Measurements from ENCODE around the gene CD200R1L.
"Not testable (repeated sequence)": the region's sequence is repeated elsewhere in the genome, so short reads cannot be mapped to it uniquely, and the experiment has no call there.

The CD200R1L gene, protein sequence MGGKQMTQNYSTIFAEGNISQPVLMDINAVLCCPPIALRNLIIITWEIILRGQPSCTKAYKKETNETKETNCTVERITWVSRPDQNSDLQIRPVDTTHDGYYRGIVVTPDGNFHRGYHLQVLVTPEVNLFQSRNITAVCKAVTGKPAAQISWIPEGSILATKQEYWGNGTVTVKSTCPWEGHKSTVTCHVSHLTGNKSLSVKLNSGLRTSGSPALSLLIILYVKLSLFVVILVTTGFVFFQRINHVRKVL

DNA sequence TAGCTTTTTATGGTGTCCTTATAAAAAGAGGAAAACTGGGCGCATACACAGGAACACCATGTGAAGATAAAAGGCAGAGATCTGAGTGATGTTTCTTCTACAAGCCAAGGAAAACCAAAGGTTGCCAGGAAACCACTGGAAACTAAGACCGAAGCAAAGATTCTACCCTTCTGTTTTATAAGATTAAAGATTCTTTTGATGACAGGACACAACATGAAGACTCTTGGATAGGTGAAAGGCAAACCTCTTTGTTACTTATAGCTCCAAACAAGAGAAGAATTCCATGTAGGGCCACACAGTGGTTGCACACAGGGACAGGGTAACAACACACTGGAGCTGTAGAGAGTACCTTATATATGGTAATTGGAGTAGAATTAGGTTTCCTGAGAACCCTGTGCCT, at the start of gene CD200R1L:
CD200R1L (minus strand) TSS at position 101 of the 400 bp plus-strand sequence. CDS start 17,497 bp downstream, outside the sequence.
- no peak for DNase-seq (ENCODE audit: low read depth)

DNA sequence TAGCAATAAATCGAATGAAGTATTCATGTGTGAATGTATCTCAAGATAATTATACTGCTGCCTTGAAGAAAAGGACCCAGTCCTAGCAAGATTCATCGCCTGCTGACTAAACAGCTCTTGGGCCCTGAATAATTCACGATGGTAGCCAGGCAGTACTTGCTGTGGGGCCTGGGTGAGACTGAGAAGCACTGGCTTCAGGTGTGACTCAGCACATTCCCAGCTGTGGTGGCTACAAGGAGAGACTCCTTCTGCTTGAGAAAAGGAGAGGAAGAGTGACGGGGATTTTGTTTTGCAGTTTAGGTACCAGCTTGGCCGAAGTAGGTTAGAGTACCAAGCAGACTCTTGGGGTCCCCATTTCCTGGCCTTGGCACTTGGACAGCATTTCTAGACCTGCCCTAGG, 47.6 kb upstream of the CD200R1L start:
- DNase-seq (ENCODE audit: low read depth), result peak; percentile 20

DNA sequence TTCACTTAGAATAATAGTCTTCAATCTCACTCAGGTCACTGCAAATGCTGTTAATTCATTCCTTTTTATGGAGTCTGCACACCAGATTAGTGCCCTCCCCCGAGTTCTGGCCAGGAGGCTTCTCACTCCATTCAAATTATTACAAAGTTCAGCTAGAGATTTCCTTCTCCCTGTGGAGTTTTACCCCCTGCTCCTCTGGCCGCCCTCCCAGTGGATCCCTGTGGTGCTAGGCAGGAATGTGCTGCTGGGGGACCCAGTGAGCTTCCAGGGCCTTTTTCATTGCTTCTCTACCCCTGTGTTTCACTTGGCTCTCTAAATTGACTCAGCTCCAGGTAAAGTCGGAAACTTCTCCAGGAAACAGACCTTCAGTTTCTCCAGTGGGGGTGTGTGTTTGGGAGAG, 42.7 kb upstream of the CD200R1L start:
- peak; percentile 2 for DNase-seq (ENCODE audit: low read depth)

DNA sequence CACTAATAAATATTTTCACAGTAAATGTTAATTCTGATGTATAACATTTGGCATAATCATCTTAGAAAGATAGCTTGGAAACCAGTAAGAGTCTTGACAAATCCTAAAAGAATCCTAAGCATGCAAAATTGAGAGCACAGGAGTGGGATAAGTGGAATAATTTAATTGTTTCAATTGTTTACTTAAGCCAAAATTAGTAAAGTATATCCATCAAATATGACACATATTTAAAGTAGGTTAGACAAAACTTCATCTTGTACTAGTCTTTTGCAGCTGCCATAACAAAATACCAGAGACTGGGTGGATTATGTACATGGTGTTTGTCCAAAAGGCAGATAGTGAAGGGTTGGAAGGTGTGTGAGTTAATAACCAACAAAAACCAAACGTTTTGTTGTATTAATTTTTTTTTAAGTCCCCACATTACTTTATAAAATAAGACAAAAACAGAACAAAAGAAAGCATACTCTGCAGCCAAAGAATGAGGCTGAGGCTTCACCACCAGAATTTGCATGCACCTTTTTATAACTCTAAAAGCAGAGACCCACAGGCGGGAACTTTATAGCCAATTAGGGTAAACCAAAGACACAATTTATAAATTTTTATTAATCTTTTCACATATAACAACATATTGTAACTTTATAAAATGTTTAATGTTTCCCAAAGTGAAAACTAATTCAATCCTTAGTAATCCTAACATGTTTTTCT, 41.9 kb upstream of the CD200R1L start:
- peak; percentile 34 for DNase-seq (ENCODE audit: low read depth)

DNA sequence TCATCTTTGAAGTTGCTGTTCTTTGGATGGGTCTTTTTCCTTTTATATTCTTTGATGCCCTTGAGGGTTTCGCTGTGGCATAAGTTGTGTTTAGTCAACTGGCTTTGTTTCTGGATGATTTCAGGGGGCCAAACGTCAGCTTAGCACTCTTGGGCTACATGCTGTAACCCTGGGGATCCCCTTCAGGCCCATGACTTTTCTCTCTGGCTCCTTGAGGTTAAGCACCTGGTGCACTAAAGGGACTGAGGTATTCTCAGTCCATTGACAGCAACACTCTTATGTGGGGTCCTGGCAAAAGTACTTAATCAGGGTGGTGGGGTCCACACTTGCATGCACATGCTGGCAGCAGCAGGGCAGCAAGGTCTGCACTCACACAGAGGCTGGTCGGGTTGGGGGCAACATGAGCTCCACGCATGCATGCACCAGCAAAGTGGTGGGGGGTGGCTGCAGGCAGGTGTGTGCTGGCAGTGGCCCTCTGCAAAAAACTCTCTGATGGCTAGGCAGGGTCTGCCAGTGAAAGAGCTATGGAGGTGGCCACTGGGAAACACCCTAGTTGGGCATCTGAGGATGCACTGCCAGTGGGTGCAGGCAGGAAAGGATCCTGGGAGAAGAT, 38.1 kb upstream of the CD200R1L start:
- DNase-seq (ENCODE audit: low read depth), result no peak

DNA sequence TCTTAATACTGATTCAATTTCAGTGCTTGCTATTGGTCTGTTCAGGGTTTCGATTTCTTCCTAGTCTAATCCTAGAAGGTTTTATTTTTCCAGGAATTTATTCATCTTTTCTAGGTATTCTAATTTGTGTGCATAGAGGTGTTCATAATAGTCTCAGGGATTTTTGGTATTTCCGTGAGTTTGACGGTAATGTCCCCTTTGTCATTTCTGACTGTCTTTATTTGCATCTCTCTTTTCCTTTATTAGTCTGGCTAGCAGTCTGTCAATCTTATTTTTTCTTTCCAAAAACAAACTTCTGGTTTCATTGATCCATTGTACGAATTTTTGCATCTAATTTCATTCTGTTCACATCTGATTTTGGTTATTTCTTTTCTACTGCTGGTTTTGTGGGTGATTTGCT, 35.2 kb upstream of the CD200R1L start:
- no peak for DNase-seq (ENCODE audit: low read depth)

DNA sequence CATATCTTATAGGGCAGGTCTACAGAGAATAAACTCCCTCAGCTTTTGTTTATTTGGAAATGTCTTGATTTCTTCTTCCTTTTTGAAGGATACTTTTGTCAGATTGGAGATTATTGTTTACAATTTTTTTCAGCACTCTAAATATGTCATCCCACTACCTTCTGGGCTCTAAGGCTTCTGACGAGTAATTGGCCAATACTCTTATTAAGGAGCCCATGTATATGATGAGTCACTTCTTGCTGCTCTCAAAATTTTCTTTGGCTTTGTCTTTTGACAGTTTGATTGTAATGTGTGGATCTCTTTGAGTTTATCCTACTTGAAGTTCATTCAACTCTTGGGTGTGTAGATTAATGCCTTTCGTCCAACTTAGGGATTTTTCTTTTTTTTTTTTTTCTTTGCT, 28.9 kb upstream of the CD200R1L start:
- no peak for DNase-seq (ENCODE audit: low read depth)

DNA sequence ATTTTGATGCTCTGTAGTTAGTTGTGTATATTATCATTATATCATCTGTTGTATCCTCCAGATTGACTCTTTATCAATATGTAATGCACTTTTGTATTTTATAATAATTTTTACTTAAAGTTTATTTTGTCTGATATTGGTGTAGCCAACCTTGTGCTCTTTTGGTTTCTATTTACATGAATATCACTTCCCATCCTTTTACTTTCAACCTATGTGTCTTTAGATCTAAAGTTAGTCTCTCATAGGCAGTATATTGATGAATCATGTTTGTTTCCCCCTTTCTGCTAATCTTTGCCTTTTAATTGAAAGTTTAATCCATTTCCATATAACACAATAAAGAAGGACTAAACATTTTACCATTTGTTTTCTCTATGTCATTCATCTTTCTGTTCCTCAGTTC, 28.1 kb upstream of the CD200R1L start:
- DNase-seq (ENCODE audit: low read depth), result no peak

DNA sequence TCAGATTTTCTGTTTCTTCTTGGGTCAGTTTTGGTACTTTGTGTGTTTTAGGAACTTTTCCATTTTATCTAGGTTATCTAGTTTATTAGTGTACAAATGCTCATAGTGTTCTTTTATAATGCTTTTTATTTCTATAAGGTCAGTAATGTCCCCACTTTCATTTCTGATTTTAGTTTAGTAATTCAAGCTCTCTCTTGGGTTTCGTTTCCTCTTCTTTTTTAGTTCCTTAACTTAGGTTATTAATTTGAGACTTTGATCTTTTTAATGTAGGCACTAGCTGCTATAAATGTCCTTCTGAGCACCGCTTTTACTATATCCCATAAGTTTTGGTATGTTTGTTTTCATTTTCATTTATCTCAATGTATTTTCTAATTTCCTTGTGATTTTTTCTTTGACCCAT, 27.0 kb upstream of the CD200R1L start:
- no peak for DNase-seq (ENCODE audit: low read depth)

DNA sequence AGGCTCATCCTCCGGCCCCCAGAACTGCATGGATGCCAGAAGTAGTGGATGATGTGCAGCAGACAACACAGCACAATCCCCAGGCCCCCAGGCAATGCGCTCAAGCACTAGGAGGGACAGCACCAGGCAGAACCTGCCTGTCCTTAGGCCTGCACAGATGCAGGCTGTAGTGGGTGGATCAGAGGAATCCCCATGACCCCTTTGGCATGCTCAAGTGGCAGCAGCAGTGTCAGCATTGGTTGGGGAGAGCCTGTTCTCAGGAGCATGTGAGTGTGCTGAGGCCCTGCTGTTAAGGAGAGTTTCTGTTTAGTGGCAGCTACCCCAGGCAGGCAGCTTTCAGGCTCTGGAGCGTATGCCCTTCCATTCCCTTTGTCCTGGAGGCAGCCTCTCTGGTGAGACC, 25.1 kb upstream of the CD200R1L start:
- DNase-seq (ENCODE audit: low read depth), result no peak

DNA sequence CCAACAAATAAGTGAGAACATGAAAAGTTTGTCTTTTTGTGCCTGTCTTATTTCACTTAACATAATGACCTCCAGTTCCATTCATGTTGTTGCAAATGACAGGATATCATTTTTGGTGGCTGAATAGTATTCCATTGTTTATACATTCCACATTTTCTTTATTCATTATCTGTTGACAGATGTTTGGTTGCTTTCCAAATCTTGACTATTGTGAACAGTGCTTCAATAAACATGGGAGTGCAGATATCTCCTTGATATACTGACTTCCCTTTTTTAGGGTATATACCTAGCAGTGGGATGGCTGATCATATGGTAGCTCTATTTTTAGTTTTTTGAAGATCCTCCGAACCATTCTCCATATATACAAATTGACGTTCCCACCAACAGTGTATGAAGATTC, 19.1 kb upstream of the CD200R1L start:
- no peak for DNase-seq (ENCODE audit: low read depth)

DNA sequence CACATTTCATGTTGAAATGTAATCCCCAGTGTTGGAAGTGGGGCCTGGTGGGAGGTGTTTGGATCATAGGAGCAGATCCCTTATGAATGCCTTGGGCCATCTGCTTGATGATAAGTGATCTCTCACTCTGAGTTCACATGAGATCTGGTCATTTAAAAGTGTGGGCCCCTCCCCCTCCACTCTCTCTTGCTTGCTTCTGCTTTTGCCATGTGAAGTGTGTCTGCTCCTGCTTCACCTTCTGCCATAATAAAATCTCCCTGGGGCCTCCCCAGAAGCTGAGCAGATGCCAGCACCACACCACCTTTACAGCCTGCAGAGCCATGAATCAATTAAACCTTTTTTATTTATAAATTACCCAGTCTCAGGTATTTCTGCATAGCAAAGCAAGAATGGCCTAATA, 14.2 kb upstream of the CD200R1L start:
- DNase-seq (ENCODE audit: low read depth), result no peak

DNA sequence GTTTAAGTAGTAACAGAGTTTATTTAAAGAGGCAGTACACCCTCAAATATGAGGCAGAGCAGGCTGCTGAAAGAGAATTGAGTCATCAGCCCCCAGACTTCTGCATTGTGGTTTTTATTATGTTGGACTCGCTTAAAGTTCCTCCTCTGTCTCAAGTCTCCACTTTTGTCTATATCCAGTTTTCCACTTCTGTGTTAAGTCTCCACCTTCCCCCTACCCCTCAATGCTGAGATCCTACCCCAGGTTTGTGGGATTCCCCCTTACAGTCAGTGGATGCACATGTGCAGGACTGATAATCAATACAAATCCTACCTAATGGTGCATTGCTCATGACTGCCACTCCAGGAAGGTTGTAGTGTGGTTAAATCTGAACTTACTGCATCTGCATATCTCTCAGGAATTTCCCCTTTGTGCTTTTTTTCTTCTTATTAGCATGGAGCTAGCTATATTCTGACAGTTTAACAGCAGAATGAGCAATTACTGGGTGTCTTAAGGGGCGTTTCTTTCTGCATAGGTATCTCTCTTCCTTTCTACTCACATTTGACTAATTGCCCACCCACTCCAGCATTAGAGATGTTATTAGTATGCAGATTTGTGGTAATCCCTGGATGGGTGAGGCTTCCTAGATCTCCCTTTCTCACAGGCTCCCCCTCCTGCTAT, 11.9 kb upstream of the CD200R1L start:
- DNase-seq (ENCODE audit: low read depth), result no peak

DNA sequence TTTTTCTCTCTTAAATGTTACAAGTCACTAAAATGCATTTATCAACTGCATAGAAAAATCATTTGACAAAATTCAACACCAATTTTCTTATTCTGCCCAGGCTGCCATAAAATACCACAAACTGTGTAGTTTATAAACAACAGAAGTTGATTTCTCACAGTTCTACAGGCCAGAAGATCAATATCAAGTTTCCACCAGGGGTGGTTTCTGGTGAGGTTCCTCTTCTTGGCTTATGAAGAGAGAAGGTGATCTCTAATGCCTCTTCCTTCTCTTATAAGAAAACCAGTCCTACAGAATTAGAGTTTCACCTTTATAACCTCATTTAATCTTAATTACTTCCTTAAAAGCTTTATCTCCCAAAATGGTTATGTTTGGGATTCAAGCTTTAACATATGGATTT, 10.9 kb upstream of the CD200R1L start:
- no peak for DNase-seq (ENCODE audit: low read depth)

DNA sequence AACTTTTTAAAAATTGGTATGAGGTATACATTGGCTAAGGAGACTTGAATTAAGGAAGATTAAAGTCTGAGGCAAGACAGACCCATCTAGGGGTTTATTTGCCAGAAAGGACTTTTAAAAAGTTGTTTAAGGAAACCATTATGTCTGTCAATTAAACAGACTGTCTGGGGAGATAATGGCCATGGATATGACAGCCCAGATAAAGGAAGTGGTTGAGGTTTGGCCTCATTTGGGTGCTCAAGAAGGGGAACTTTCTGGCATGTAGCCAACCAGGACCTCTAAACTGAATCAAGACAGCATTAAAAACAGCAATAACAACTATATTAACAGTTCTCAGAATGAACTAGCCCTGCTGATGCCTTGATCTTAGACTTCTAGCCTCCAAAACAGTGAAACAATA, 9.9 kb upstream of the CD200R1L start:
- DNase-seq (ENCODE audit: low read depth), result no peak

DNA sequence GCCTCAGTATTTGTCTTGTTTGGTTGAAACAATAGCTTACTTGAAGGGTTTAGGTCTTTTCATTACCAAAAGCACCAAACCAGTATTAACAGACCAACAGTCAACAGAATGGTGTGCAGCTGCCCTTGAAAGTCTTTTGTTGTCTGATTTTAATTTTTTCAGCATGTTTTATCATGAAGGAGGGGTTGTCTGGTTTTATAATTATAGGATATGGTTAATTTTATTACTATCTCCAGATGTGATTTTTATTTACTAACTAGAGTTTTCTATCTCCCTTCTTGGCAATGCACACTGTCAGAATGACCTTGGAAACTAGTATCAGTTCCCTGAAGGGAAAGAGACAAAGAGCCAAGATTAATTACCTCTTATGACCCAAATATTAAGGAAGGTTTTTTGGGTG, 9.2 kb upstream of the CD200R1L start:
- DNase-seq (ENCODE audit: low read depth), result no peak

DNA sequence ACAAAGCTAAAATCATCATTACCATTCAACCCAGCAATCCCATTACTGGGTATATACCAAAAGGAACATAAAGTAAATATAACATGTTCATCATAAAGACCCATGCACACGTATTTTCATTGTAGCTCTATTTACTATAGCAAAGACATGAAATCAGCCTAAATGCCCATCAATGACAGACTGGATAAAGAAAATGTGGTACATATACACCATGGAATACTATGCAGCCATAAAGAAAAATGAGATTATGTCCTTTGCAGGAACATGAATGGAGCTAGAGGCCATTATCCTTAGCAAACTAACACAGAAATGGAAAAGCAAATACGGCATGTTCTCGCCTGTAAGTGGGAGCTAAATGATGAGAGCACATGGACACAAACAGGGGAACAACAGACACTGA, 8.4 kb upstream of the CD200R1L start:
- DNase-seq (ENCODE audit: low read depth), result not testable (repeated sequence)

DNA sequence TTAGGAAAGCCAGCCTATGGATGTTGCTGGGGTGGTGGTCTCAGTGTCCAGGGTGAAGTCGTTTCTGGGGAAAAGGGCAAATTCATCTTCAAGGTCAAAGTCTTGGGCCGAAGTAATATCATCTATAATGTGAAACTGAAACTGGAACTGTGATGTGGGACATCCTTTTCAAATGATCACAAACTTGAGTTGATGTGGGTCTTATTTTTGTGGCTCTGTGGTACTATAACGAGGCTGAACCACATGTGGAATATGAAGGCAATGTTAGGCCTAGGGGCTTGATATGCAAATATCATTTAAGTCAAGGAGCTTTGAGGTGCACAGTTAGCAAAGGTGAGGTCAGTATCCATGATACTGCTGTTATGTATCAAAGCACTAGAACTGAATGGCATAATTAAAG, 1.5 kb upstream of the CD200R1L start:
- DNase-seq (ENCODE audit: low read depth), result no peak

DNA sequence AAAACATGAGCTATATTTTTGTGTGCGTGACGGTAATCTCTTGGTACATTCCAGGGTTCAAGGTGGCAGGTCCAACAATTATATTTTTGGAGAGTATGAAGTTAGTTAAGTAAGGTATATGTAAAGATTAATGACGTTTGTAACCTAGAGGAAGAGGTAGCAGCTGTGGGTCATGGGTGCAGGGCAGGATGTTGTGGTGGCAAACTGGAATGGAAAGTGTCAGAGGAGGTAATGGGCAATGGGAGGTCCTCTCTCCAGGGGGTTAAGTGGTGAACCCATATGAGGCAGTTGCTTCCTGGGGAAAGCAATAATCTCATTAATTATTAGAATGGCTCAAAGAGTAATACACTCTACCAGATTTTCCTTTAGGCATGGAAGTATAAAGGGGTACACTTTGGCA, 1.0 kb upstream of the CD200R1L start:
- no peak for DNase-seq (ENCODE audit: low read depth)

DNA sequence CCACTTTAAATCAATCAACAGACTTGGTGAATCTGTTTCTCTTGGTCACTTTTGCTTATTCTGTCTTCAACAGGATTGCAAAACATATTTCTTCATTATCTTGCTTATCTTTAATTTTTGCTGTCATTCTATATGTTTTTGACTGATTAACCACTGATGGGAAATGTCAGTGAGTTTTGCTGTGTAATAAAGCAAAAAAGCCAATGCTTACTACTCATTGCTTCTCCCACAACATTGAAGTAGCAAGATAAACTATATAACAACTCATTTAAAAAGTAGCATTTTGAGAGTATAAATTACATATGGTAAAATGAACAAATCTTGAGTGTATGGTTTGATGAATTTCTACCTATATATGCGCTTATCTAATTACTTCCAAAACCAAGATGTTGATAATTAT, 892 bp downstream of the CD200R1L start:
- no peak for DNase-seq (ENCODE audit: low read depth)

DNA sequence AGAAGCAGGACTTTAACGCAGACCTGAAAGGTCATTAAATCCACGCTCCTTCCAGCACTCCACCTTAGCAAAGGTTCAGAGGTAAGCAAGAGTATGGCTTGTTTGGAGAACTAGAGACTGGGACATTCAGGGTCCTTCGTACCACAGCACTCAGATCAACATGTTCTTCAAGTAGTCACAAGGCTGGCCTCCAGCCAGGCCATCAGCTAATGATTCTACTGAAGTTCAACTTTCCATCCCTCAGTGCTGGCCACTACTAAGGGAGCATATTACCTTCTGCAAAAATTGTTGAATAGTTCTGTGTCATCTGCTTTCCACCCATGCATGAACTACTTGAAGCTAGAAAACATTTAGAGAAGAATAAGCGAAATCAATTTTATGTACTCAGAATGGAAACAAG, 17.6 kb downstream of the CD200R1L start:
- no peak for DNase-seq (ENCODE audit: low read depth)

DNA sequence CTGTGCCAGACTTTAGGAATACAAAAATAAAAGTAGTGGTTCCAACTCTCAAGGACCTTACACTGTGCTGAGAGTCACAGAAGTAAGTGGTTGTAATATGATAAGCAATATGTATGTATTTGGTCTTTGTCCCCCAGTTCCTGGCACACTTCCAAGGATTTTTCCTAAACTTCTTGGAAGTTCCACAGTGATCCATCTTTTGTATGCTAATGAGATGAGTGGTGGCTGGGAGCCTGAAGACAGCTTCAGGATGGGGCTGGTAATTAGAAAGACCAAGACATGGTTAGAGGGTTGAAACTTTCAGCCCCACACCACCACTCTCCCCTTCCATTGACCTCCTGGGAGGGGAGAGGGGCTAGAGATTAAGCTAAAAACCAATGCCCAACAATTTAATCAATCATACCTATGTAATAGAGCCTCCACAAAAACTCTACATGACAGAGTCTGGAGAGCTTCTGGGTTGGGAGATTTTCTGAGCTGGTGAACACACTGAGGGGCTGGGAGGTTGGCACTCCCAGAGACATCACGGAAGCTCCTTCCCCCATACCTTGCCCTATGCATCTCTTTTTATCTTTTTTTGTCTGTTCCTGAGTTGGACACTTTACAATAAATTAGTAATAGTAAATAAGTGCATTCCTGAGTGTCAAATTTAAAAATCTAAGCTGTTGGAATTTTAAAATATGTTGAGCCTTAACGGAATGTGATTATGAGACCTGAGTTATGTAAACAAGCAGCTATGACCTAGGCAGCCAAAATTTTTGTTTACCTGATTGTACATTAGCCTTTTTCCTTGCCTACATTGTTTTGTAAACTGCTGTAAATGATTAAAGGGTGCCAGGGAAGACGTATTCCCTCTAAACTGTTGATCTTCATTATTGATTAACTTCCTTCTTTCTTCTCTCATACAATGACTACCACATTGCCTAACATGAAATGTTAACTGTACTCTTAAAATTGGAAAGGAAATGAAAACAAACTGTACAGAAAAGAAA, 24.3 kb downstream of the CD200R1L start:
- DNase-seq (ENCODE audit: low read depth), result peak; percentile 8
